ENCODE results near the gene MUSK. TPM values are rescaled to one million over a fixed set of nuclear protein-coding genes. Genes with fewer than 3 reads are reported as not detected.

MUSK gene
- total RNA-seq, 1 experiment from 2014 or later = not detected

- H3K4me1 Mint-ChIP-seq = peaks cover 10% of the 10 kb centered on the region
- H3K27ac Mint-ChIP-seq = no peak overlapping the region
- ChIA-PET CTCF (no interaction called here), POLR2A (no interaction called here)
- H3K36me3 Mint-ChIP-seq = no peaks in the 10 kb centered on the region
- H3K4me3 Mint-ChIP-seq = no peak overlapping the region
- peaks cover 12% of the 10 kb centered on the region for H3K9me3 Mint-ChIP-seq
- peak; percentile 47; the same call in 1 of the 2 replicates for ATAC-seq
- no peaks in the 10 kb centered on the region for H3K27me3 Mint-ChIP-seq (ENCODE audit: low read depth)
- DNase-seq (ENCODE audit: low spot score) = no peak
- no peak for TF ChIP-seq MXD4 (CRISPR knock-in tag; IDR thresholded peaks at IDR 0.05; ENCODE audit: borderline replicate concordance)
- no peak for TF ChIP-seq E2F4 (CRISPR knock-in tag; IDR thresholded peaks at IDR 0.05; ENCODE audit: borderline replicate concordance, low read depth)
- no peak for TF ChIP-seq STAT6 (CRISPR knock-in tag; conservative IDR thresholded peaks at IDR 0.05; ENCODE audit: low read depth)
- no peak for TF ChIP-seq GTF2I (CRISPR knock-in tag; conservative IDR thresholded peaks at IDR 0.05)
- no peak for TF ChIP-seq FOXK1 (CRISPR knock-in tag; IDR thresholded peaks at IDR 0.05)
These were observed 42.3 kb upstream of the MUSK start for GRCh38 chr9:110626101-110626829.

GRCh38 chr9:110635589-110635988 is 33.0 kb upstream of the MUSK start:
- ChIA-PET POLR2A (no interaction called here), CTCF (no interaction called here)
- TF ChIP-seq MLX (CRISPR knock-in tag; IDR thresholded peaks at IDR 0.05) = no peak
- no peak for TF ChIP-seq ZNF423 (CRISPR knock-in tag; IDR thresholded peaks at IDR 0.05)
- TF ChIP-seq ZNF219 (CRISPR knock-in tag; IDR thresholded peaks at IDR 0.05; ENCODE audit: borderline replicate concordance) = no peak
- TF ChIP-seq TEAD1 (CRISPR knock-in tag; IDR thresholded peaks at IDR 0.05) = no peak
- no peak for TF ChIP-seq ATF3 (CRISPR knock-in tag; conservative IDR thresholded peaks at IDR 0.05)
- TF ChIP-seq ZBTB43 (CRISPR knock-in tag; IDR thresholded peaks at IDR 0.05) = no peak
- no peak for TF ChIP-seq RORB (CRISPR knock-in tag; IDR thresholded peaks at IDR 0.05)
- no peak for TF ChIP-seq TCF7 (CRISPR knock-in tag; IDR thresholded peaks at IDR 0.05; ENCODE audit: low read depth)
- no peak for TF ChIP-seq AR (CRISPR knock-in tag; IDR thresholded peaks at IDR 0.05)
- no peak for TF ChIP-seq ATF6 (CRISPR knock-in tag; IDR thresholded peaks at IDR 0.05)
- no peak for TF ChIP-seq ESRRA (CRISPR knock-in tag; IDR thresholded peaks at IDR 0.05; ENCODE audit: borderline replicate concordance)
- ATAC-seq (no peak), DNase-seq (ENCODE audit: low spot score) (no peak)
- Mint-ChIP-seq H3K4me1 (no peaks in the 10 kb centered on the region), H3K36me3 (peaks cover 20% of the 10 kb centered on the region), H3K9me3 (peaks cover 32% of the 10 kb centered on the region), H3K4me3 (no peak overlapping the region), H3K27me3 (ENCODE audit: low read depth) (no peaks in the 10 kb centered on the region), H3K27ac (no peak overlapping the region)
